T-helper 1 cell treated with Interleukin-12 subunit alpha and Interleukin-12 subunit beta and Interleukin-4 antibody, amounts not matched to agents 30 μg/mL and 1 μg/mL, for 36 hours (primary cell): ENCODE measurements around the gene HOXA1.
A peak's percentile ranks its signal among the peaks of the same experiment; 100 is the strongest.

Source experiments
- H3K27ac Mint-ChIP-seq: one replicate; pipeline ENCODE4 v1.8.0; 2021; ENCODE audit warnings: mild to moderate bottlenecking, mixed read lengths
- H3K27me3 Mint-ChIP-seq: one replicate; pipeline ENCODE4 v1.8.0; 2021; ENCODE audit warnings: low read depth, mixed read lengths
- H3K36me3 Mint-ChIP-seq: one replicate; pipeline ENCODE4 v1.8.0; 2021; ENCODE audit warnings: low read depth, mixed read lengths
- H3K4me1 Mint-ChIP-seq: one replicate; pipeline ENCODE4 v1.8.0; 2021; ENCODE audit warnings: low read depth, mixed read lengths
- H3K4me3 Mint-ChIP-seq: one replicate; pipeline ENCODE4 v1.8.0; 2021; ENCODE audit warnings: mild to moderate bottlenecking, moderate library complexity, mixed read lengths
- H3K9me3 Mint-ChIP-seq: one replicate; pipeline ENCODE4 v1.8.0; 2021; ENCODE audit warnings: mixed read lengths

The HOXA1 gene

GRCh38 chr7:27095897-27096767, at the start of gene HOXA1:
TSS of gene HOXA1 (minus strand) at chr7:27096000. CDS start at chr7:27095912, 88 bp downstream.
- peaks cover 12% of the 10 kb centered on the region for H3K4me1 Mint-ChIP-seq
- H3K36me3 Mint-ChIP-seq, result peaks cover 12% of the 10 kb centered on the region
- H3K27ac Mint-ChIP-seq, result peak within 1 kb of the TSS; percentile 73
- peaks cover 87% of the 10 kb centered on the region for H3K27me3 Mint-ChIP-seq
- H3K4me3 Mint-ChIP-seq, result peak within 1 kb of the TSS; percentile 80
- H3K9me3 Mint-ChIP-seq, result no peaks in the 10 kb centered on the region

DNA sequence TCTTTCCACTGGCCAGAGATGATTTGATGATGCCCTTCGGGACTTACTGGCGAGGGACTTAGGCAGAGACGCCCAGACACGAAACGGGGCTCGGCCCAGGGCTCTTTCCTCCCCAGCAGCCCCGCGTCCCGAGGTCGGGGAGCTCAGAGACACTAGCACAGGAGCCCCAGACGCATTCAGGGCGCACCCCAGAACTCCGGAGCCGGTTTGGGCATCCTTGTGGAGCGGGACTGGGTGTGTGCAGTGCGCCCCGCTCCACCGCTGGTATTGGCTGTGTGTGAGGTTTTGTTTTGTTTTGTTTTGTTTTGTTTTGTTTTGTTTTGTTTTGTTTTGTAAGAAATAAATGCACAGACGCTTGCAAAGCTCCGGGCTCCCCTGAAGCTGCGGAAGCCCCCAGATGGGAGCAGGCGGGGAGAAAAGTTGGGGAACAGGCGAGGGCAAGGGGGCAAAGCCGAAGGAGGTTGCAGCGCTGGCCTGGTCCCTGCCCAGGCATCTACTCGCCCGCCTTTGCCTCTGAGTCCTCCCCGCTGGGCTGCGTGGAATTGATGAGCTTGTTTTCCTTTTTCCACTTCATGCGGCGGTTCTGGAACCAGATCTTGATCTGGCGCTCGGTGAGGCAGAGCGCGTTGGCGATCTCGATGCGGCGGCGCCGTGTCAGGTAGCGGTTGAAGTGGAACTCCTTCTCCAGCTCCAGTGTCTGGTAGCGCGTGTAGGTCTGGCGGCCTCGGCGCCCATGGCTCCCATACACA, 49.5 kb upstream of the HOXA1 start:
- H3K9me3 Mint-ChIP-seq, result no peaks in the 10 kb centered on the region
- H3K27me3 Mint-ChIP-seq, result peaks cover 45% of the 10 kb centered on the region
- no peak overlapping the region for H3K4me3 Mint-ChIP-seq
- H3K36me3 Mint-ChIP-seq, result no peaks in the 10 kb centered on the region
- H3K4me1 Mint-ChIP-seq, result peaks cover 2% of the 10 kb centered on the region
- H3K27ac Mint-ChIP-seq, result no peak overlapping the region

DNA sequence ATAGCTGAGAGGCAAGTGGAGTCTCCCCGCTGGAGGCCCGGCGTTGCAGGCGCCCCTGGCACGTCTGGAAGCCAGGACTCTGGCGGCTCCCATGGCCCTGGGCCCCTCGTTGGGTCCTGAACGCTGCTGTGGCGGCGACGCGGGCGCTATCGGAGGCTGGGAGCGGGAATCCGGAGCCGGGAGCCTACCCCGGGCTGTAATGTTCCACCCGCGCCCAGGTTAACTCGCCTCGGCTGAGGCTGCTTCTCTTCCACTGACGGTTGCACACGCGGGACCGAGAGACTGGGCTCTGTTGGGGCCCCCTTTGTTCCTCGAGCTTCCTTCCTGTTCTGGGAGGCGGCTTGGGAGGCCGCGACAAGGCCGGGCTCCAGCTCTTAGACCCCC, 49.0 kb upstream of the HOXA1 start:
- Mint-ChIP-seq H3K27ac (no peak overlapping the region), H3K4me1 (peaks cover 2% of the 10 kb centered on the region), H3K27me3 (peaks cover 40% of the 10 kb centered on the region), H3K36me3 (no peaks in the 10 kb centered on the region), H3K9me3 (no peaks in the 10 kb centered on the region), H3K4me3 (no peak overlapping the region)

- Mint-ChIP-seq H3K36me3 (no peaks in the 10 kb centered on the region), H3K4me1 (peaks cover 2% of the 10 kb centered on the region), H3K27me3 (peaks cover 34% of the 10 kb centered on the region), H3K9me3 (no peaks in the 10 kb centered on the region), H3K4me3 (no peak overlapping the region), H3K27ac (no peak overlapping the region)
Measured at GRCh38 chr7:27143950-27144780, 48.4 kb upstream of the HOXA1 start.

DNA sequence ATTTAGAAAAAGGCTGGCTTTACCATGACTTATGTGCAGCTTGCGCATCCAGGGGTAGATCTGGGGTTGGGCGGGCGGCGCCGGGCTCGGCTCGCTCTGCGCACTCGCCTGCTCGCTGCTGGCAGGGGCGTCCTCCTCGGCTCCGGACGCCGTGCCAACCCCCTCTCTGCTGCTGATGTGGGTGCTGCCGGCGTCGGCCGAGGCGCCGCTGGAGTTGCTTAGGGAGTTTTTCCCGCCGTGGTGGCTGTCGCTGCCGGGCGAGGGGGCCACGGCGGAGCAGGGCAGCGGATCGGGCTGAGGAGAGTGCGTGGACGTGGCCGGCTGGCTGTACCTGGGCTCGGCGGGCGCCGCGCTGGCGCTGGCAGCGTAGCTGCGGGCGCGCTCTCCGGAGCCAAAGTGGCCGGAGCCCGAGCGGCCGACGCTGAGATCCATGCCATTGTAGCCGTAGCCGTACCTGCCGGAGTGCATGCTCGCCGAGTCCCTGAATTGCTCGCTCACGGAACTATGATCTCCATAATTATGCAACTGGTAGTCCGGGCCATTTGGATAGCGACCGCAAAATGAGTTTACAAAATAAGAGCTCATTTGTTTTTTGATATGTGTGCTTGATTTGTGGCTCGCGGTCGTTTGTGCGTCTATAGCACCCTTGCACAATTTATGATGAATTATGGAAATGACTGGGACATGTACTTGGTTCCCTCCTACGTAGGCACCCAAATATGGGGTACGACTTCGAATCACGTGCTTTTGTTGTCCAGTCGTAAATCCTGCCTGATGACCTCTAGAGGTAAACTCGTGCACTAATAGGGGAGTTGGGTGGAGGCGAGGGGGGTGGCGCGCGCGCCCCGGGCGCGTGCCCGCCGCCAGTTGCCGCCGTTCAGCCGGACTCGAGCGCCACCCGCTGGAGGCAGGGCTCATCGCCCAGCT, 47.5 kb upstream of the HOXA1 start, which contains the start of gene HOXA5:
TSS of gene HOXA5 (minus strand) at position 659 of the 927 bp plus-strand sequence. CDS start at position 585, 74 bp downstream.
- H3K4me1 Mint-ChIP-seq, result peaks cover 2% of the 10 kb centered on the region
- no peak within 1 kb of the TSS for H3K27ac Mint-ChIP-seq
- H3K4me3 Mint-ChIP-seq, result no peak within 1 kb of the TSS
- peaks cover 33% of the 10 kb centered on the region for H3K27me3 Mint-ChIP-seq
- H3K9me3 Mint-ChIP-seq, result no peaks in the 10 kb centered on the region
- no peaks in the 10 kb centered on the region for H3K36me3 Mint-ChIP-seq

DNA sequence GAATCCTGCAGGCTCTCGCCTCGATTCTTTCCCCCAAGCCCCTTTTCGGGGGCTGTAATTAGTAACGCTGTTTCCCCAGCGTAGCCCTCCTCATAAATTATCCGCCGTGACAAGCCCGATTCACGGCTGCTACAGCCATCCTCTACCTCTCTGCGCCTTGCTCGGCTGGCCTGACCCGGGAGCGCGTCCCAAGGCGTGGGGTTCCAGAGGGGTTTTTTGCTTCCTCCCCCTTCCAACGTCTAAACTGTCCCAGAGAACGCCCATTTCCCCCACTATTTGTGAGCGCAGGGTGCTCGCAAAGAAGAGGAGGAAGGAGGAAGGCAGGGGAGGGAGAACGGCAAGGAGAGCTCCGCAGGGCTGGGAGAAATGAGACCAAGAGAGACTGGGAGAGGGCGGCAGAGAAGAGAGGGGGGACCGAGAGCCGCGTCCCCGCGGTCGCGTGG, 46.8 kb upstream of the HOXA1 start:
- H3K4me3 Mint-ChIP-seq, result no peak overlapping the region
- H3K36me3 Mint-ChIP-seq, result no peaks in the 10 kb centered on the region
- no peaks in the 10 kb centered on the region for H3K4me1 Mint-ChIP-seq
- H3K27ac Mint-ChIP-seq, result no peak overlapping the region
- H3K27me3 Mint-ChIP-seq, result peaks cover 33% of the 10 kb centered on the region
- H3K9me3 Mint-ChIP-seq, result no peaks in the 10 kb centered on the region

GRCh38 chr7:27141923-27142579, 46.3 kb upstream of the HOXA1 start:
- no peak overlapping the region for H3K27ac Mint-ChIP-seq
- no peaks in the 10 kb centered on the region for H3K9me3 Mint-ChIP-seq
- H3K4me3 Mint-ChIP-seq, result no peak overlapping the region
- H3K4me1 Mint-ChIP-seq, result peaks cover 1% of the 10 kb centered on the region
- H3K27me3 Mint-ChIP-seq, result peaks cover 31% of the 10 kb centered on the region
- H3K36me3 Mint-ChIP-seq, result no peaks in the 10 kb centered on the region

- H3K9me3 Mint-ChIP-seq, result no peaks in the 10 kb centered on the region
- no peak overlapping the region for H3K27ac Mint-ChIP-seq
- peaks cover 1% of the 10 kb centered on the region for H3K4me1 Mint-ChIP-seq
- no peak overlapping the region for H3K4me3 Mint-ChIP-seq
- H3K27me3 Mint-ChIP-seq, result peaks cover 26% of the 10 kb centered on the region
- no peaks in the 10 kb centered on the region for H3K36me3 Mint-ChIP-seq
Measured at GRCh38 chr7:27141137-27141922, 45.5 kb upstream of the HOXA1 start.

GRCh38 chr7:27140126-27140857, 44.5 kb upstream of the HOXA1 start:
- Mint-ChIP-seq H3K4me3 (no peak overlapping the region), H3K27ac (no peak overlapping the region), H3K4me1 (peaks cover 8% of the 10 kb centered on the region), H3K36me3 (no peaks in the 10 kb centered on the region), H3K27me3 (peaks cover 32% of the 10 kb centered on the region), H3K9me3 (no peaks in the 10 kb centered on the region)

DNA sequence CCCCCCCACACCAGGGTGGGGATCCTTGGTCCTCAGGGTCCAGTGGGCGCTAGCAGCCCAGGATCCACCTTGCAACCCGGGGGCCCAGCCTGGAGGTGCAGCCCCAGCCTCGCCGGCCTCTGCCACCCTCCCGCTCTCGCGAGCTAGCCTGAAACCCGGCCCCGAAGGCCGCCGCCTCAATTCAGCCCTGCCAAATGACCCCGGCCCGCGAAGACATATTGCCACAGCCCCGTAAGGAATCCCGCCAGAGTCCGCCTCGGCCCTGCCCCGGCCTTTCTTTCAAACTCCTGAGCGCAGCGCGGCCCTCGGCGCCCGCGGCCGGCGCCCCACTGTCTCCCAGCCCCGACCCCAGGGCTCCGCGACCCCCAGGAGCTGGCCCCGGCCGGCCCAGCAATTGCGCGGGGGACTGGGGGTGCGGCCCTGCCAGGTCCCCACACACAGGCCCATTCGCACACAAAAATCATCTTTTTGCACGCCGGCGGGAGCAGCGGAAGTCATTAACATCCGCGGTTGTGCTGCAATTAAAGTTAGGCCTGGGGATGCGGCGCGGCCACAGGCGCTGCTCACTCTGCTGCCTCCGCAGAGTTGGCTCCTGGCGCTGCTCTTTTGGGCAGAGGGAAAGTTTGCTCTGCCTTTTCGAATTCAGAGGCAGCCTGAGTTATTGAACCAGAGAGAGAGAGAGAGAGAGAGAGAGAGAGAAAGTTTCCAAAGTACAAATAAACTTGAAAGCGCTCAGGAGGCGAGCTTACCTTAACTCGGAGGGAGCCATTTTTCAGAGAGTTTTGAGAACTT, 43.7 kb upstream of the HOXA1 start:
- H3K27ac Mint-ChIP-seq, result no peak overlapping the region
- H3K36me3 Mint-ChIP-seq, result no peaks in the 10 kb centered on the region
- H3K27me3 Mint-ChIP-seq, result peaks cover 34% of the 10 kb centered on the region
- no peak overlapping the region for H3K4me3 Mint-ChIP-seq
- no peaks in the 10 kb centered on the region for H3K9me3 Mint-ChIP-seq
- H3K4me1 Mint-ChIP-seq, result peaks cover 15% of the 10 kb centered on the region

GRCh38 chr7:27138985-27139333, 43.2 kb upstream of the HOXA1 start:
- peaks cover 21% of the 10 kb centered on the region for H3K4me1 Mint-ChIP-seq
- H3K36me3 Mint-ChIP-seq, result no peaks in the 10 kb centered on the region
- no peak overlapping the region for H3K4me3 Mint-ChIP-seq
- H3K27me3 Mint-ChIP-seq, result peaks cover 40% of the 10 kb centered on the region
- no peak overlapping the region for H3K27ac Mint-ChIP-seq
- H3K9me3 Mint-ChIP-seq, result no peaks in the 10 kb centered on the region
